ENCODE measurements around the gene KIAA0232. TPM values are rescaled to one million over a fixed set of nuclear protein-coding genes. Genes with fewer than 3 reads are reported as not detected.

KIAA0232 gene
- total and polyA plus RNA-seq, 10 of the 15 experiments (the other 5 are each of a cell fraction or from before 2014, with no cell fraction given), result 2.8 to 15.1 (median 10.8) TPM

- no peak for TF ChIP-seq BACH1 (IDR thresholded peaks at IDR 0.05; ENCODE audit: borderline replicate concordance)
Observed at GRCh38 chr4:6851962-6852361, 69.4 kb downstream of the KIAA0232 start (continued).

- Histone ChIP-seq H3K4me3 (no peak overlapping the region), H3K4me2 (ENCODE audit: control insufficient read depth, insufficient read depth) (no peak overlapping the region), H3K79me2 (ENCODE audit: control insufficient read depth, insufficient read depth, low read length) (no peaks in the 10 kb centered on the region), H3K9ac (ENCODE audit: control insufficient read depth, insufficient read depth, low read length) (no peak overlapping the region), H3K9me3 (replicated peaks; ENCODE audit: control insufficient read depth, insufficient read depth, low read length) (peaks cover 10% of the 10 kb centered on the region; the same call in 2 of the 3 replicates), H3K4me1 (ENCODE audit: control insufficient read depth, insufficient read depth, low read length) (peaks cover 18% of the 10 kb centered on the region), H2AFZ (ENCODE audit: control insufficient read depth, low read depth, low read length) (no peak overlapping the region), H3K27me3 (replicated peaks in 1 of 2; ENCODE audit: control insufficient read depth in 2 of 2, insufficient read depth in 2 of 2, low read length in 1 of 2) (no peaks in the 10 kb centered on the region), H3K27ac (ENCODE audit: control insufficient read depth, insufficient read depth) (no peak overlapping the region), H4K20me1 (ENCODE audit: control insufficient read depth, insufficient read depth) (no peaks in the 10 kb centered on the region), H3K36me3 (ENCODE audit: control insufficient read depth in 2 of 2, insufficient read depth in 2 of 2, low read length in 1 of 2) (peaks cover 5 to 12% of the 10 kb centered on the region in 2 experiments; a peak in 3 of 4 replicates)
- ChIA-PET CTCF (interaction anchor here (0.6 to 0.8 kb wide), 2 partner anchors 21 to 132 kb away, joined by 3 read pairs; no protein-coding TSS in a partner anchor), POLR2A (interaction anchor here (1.2 to 1.5 kb wide), 2 partner anchors 21 to 72 kb away, joined by 3 read pairs; no protein-coding TSS in a partner anchor), RAD21 (ENCODE audit: unreplicated experiment) (interaction anchor here (1.0 to 1.5 kb wide), 2 partner anchors 11 to 21 kb away, joined by 3 read pairs; no protein-coding TSS in a partner anchor), SMC1A (ENCODE audit: uncharacterized antibody, unreplicated experiment) (interaction anchor here (1.0 to 2.9 kb wide), 7 partner anchors 8 to 135 kb away, joined by 3 to 11 read pairs (median 3); no protein-coding TSS in a partner anchor)
- in situ Hi-C loops (cut with MboI) (no loop called here), intact Hi-C loops (cut with micrococcal nuclease; ENCODE audit: unreplicated experiment) (no loop called here)
- FAIRE-seq (no peak), ATAC-seq (no peak), DNase-seq (ENCODE audit: low read depth, low spot score) (no peak)
- TF ChIP-seq CBX5 (IDR thresholded peaks at IDR 0.05; ENCODE audit: low read depth) (peak; percentile 35; the same call in 1 of the 2 replicates), ATF2 (IDR thresholded peaks at IDR 0.05; ENCODE audit: low read length) (no peak)
- BruUV-seq (replicated peaks), result no TSS peak
- 8% methylated on average over 1 of the region's 1 CpG for WGBS (ENCODE audit: insufficient coverage, insufficient replicate concordance, low lambda C conversion rate, missing lambda C conversion rate)
Observed at GRCh38 chr4:6852582-6852981, 70.1 kb downstream of the KIAA0232 start.

All from GM12878 (cell line).